ENCODE results near the gene RSBN1L.
A peak's percentile ranks its signal among the peaks of the same experiment; 100 is the strongest.
"Not testable (repeated sequence)": the region's sequence is repeated elsewhere in the genome, so short reads cannot be mapped to it uniquely, and the experiment has no call there.

Gene RSBN1L

DNA sequence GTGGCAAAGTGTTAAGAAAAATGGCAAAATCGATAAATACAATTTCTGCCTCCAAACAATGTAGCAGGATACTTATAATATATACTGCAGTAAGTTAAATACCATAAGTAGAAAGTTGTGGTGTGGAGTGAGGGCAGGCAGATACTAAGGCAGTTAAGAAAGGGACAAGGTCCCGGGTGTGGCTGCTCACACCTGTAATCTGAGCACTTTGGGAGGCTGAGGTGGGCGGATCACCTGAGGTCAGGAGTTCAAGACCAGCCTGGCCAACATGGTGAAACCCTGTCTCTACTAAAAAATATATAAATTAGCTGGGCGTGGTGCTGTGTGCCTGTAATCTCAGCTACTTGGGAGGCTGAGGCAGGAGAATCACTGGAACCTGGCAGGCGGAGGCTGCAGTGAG is 21.3 kb downstream of the RSBN1L start:
- H3K27ac ChIP-seq, H3K4me3 ChIP-seq: not testable (repeated sequence)

GRCh38 chr7:77727527-77727926 is 31.3 kb downstream of the RSBN1L start:
- peak overlapping the region in 11 of 21 experiments; percentile 4 to 54 (median 20) for H3K27ac ChIP-seq

GRCh38 chr7:77727936-77728701 is 31.9 kb downstream of the RSBN1L start:
- no peak overlapping the region for H3K4me3 ChIP-seq
- H3K27ac ChIP-seq = peak overlapping the region in 17 of 21 experiments; percentile 1 to 67 (median 25)

More at GRCh38 chr7:77727527-77727926, 31.3 kb downstream of the RSBN1L start:
- H3K4me3 ChIP-seq = no peak overlapping the region

DNA sequence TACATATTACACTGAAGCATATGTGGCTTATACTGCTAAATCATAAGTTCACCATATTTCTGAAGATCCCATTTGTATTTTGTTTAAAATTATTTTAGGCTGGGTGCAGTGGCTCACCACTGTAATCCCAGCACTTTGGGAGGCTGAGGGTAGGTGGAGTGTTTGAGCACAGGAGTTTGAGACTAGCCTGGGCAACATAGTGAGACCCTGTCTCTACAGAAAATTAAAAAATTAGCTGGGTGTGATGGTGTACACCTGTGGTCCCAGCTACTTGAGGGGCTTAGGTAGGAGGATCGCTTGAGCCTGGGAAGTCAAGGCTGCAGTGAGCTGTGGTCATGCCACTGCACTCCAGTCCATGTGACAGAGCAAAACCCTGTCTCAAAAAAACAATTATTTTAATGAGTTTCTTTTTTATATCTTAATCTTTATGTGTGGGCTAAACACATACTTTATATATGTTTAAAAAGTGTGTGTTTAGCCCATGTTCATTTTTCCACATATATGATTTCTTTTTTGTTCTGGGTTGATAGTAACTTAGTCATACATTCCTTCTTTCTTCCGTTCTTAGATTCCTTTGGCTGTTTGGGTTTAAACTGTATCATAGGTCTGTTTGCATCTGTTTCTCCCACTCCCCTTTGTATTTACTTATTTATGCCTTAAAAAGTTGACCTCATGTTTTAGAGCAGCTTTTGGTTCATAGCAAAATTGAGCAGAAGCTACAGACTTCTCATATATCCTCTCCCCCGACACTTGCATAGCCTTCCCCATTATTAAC is 33.5 kb downstream of the RSBN1L start:
- Histone ChIP-seq H3K4me3 (no peak overlapping the region), H3K27ac (peak overlapping the region in 1 of 21 experiments; percentile 24)

GRCh38 chr7:77731716-77732115 is 35.5 kb downstream of the RSBN1L start:
- no peak overlapping the region for H3K27ac ChIP-seq
- H3K4me3 ChIP-seq = no peak overlapping the region

DNA sequence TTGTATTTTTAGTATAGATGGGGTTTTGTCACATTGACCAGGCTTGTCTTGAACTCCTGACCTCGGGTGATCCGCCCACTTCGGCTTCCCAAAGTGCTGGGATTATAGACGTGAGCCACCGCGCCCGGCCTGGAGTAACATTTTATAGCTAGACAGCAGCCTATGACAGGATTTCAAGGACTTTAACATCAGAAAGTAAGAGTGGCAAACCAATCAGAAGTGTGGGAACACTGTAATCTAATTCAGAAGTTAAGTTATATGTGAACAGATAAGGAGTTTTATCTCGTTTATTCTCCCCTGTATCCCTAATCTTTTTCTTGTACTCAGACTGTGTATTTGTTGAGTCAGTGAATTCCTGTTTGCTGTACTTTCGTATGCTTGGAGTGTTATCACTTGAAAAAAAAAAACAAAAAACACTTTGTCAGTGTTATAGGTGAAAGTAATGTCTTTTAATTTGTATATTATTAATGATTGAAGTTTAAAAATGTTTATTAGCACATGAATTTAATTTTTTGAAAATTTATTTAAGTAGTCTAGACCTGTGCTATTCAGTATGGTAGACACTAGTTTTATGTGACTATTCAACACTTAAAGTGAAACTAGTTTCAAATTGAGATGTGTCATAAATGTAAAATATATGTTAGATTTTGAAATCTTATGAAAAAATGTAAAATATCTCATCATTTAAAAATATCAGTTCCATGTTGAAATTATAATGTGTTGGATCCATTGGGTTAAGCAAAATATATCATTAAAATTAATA is 38.6 kb downstream of the RSBN1L start:
- H3K27ac ChIP-seq = no peak overlapping the region
- H3K4me3 ChIP-seq = no peak overlapping the region

DNA sequence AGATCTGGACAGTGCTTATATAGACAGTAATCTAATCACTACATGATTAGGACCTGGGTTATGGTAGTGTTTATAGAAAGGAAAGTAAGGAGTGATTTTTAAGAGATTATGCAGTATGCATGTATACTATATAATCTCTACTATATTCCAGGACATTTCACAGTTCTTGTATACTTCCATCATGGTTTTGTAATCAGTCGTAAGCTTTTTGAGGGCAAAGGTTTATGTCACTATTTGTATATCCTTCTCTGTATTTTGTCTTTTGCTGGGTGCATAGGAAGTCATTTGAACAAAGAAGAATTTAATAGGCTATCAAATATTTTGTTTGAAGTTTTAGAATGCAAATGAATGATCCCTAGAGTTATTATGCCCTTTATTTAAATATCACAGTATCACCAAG is 39.2 kb downstream of the RSBN1L start:
- H3K27ac ChIP-seq = no peak overlapping the region

DNA sequence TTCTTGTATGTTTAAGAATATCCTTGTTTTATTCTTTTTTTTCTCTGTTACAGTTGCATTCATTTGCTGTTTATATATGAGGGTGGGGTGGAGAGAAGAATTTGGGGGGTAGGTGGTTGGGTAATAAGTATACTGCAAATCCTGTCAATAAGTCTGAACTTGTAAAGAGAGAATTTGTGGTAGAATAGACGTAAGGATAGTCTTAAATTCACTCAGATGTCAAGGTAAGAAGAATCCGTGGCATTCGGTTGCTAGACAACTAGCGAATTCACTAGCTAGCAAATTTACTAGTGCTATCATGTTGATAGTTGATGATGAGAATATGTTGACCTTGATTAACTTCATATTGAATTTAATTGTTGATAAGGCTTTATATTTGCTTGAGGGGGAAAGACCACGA is 40.7 kb downstream of the RSBN1L start:
- H3K4me3 ChIP-seq = no peak overlapping the region
- no peak overlapping the region for H3K27ac ChIP-seq

More for the DNA sequence above, 39.2 kb downstream of the RSBN1L start:
- H3K4me3 ChIP-seq = no peak overlapping the region

GRCh38 chr7:77738382-77738781 is 42.1 kb downstream of the RSBN1L start:
- Histone ChIP-seq H3K4me3 (no peak overlapping the region), H3K27ac (no peak overlapping the region)

DNA sequence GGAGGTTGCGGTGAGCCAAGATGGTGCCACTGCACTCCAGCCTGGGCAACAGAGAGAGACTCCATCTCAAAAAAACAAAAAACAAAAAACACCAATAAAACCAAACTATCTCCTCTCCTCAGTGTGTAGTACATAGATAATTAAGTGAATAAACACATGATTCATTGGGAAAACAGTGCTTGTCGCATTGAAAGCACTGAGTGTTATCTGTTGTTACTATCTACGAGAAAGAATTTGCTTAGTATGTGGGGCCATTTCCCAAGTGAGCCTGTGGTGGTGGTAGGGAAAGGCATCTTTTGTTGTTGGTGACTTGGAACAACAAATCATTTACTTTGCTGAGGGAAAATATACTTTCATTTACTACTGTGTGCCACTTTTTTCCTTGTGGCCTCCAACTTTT is 42.6 kb downstream of the RSBN1L start:
- Histone ChIP-seq H3K4me3 (no peak overlapping the region), H3K27ac (no peak overlapping the region)

DNA sequence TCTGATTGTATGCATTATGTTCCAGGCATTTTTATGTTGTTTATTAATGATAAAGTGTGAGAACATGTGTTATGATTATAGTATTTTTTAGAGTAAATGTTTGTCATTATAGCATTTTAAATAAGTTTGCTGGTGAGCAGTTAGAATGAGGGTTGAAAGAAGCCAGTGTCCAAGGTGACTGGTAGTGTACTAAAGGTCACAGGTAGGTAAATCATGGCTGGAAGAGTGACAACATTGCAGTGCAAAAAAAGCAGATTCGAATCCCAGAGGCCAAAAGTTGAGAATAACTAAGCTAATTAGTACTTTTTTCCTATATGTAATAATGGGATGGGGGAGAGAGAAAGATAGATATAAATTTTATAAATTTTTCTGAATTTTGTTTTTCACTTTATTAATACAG is 44.0 kb downstream of the RSBN1L start:
- H3K27ac ChIP-seq = no peak overlapping the region
- no peak overlapping the region for H3K4me3 ChIP-seq

GRCh38 chr7:77743518-77743917 is 47.3 kb downstream of the RSBN1L start:
- Histone ChIP-seq H3K27ac (no peak overlapping the region), H3K4me3 (no peak overlapping the region)

GRCh38 chr7:77745746-77746145 is 49.5 kb downstream of the RSBN1L start:
- no peak overlapping the region for H3K4me3 ChIP-seq

DNA sequence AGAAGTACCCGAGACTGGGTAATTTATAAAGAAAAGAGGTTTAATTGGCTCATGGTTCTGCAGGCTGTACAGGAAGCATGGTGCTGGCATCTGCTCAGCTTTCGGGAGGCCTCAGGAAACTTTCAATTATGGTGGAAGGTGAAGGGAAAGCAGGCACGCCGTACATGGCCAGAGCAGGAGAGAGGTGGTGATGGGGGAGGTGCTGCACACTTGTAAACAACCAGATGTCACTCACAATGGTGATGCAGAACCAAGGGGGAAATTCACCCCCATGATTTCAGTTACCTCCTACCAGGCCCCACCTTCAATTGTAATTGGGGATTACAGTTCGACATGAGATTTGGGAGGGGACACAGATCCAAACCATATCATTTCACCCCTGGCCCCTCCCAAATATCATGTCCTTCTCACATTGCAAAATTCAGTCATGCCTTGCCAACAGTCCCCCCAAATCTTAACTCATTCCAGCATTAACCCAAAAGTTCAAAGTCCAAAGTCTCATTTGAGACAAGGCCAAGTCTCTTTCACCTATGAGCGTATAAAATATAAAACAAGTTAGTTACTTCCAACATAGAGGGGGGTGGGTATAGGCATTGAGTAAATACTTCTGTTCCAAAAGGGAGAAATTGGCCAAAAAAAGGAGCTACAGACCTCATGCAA is 50.0 kb downstream of the RSBN1L start:
- Histone ChIP-seq H3K27ac (no peak overlapping the region), H3K4me3 (no peak overlapping the region)

More at GRCh38 chr7:77745746-77746145, 49.5 kb downstream of the RSBN1L start:
- H3K27ac ChIP-seq = no peak overlapping the region

GRCh38 chr7:77746824-77747165 is 50.5 kb downstream of the RSBN1L start:
- H3K4me3 ChIP-seq = no peak overlapping the region
- H3K27ac ChIP-seq = peak overlapping the region in 1 of 21 experiments; percentile 10

DNA sequence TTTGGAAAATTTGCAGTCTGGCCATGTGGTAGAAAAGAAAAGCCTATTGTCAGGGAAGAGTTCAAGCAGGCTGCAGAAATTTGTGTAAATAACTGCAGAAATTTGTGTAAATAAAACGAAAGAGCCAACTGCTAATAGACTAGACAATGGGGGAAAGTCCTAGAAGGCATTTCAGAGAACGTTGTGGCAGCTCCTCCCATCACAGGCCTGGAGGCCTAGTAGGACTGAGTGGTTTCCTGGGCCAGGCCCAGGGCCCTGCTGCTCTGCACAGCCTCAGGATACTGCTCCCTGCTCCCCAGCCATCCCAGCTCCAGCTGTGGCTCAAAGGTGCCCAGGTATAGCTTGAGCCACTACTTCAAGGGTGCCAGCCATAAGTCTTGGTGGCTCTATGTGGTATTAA is 50.9 kb downstream of the RSBN1L start:
- H3K27ac ChIP-seq = peak overlapping the region in 1 of 21 experiments; percentile 10
- no peak overlapping the region for H3K4me3 ChIP-seq

DNA sequence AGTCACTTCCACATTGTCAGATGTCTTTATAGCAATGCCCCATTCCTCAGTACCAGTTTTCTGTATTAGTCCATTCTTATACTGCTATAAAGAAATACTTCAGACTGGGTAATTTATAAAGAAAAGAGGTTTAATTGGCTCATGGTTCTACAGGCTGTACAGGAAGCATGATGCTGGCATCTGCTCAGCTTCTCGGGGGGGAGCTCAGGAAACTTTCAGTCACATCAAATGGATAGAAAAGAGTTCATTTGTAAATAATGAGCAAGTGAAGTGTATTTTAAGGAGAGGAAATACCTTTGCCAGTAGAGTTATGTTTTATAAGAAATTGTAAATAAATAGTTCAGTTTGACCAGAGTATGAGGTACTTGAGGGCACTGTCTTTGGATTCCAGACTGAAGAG is 51.5 kb downstream of the RSBN1L start:
- peak overlapping the region in 1 of 21 experiments; percentile 10 for H3K27ac ChIP-seq
- H3K4me3 ChIP-seq = no peak overlapping the region

DNA sequence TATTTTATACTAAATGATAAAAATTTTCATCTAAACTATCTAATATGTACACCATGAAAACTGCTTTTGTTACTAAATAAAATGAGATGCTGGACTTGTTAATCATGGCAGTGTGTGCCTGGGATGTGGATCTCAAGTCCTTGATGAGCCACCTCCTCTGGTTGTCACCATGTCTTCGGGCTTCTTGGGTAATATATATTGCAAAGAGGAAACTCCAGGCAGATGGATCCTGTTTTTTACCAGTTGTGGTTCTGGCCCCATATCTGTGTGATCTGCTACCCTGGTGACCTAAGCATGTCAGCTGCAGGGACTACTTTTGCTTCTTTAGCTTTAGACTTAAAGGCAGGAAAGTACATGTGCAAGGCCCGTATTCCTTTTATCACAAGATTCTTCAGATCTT is 55.8 kb downstream of the RSBN1L start:
- Histone ChIP-seq H3K4me3 (no peak overlapping the region), H3K27ac (no peak overlapping the region)

DNA sequence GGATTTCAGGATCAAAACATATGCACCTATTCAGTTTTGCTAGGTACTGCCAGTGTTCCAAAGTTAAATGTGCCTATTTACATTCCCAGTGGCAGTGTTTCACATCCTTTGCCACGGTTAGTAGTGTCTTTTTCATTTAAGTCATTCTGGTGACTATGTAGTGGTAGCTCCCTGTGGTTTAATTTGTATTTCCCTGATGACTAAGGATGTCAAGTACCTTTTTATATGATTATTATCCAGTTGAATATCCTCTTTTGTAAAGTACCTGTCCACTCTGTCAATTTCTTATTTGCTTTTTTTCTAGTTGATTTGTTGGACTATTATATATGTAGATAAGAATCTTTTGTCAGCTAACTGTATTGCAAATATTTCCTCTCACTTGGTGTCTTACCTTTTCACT is 56.9 kb downstream of the RSBN1L start:
- no peak overlapping the region for H3K27ac ChIP-seq
- H3K4me3 ChIP-seq = no peak overlapping the region

DNA sequence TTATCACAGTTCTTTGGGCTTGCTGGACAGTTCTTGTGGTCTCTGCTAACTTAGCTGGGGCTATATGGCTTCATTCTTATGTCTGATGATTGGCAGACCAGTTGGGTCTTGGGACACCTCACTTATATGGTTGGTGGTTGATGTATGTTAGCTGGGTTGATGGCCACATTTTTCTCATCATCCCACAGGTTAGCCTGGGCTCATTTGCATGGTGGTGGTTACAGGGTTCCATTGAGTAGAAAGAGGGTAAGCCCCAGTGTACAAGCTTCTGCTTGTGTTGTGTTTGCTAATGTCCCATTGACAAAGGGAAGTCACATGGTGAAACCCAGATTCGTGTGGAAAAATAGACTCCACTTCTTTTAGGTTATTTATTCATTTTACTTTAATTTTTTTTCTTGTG is 61.3 kb downstream of the RSBN1L start:
- Histone ChIP-seq H3K4me3 (no peak overlapping the region), H3K27ac (no peak overlapping the region)

All from skin epidermis (tissue), 12 donors.